SK-N-SH (cell line): ENCODE measurements around the gene PRKN. TPM values are rescaled to one million over a fixed set of nuclear protein-coding genes. Genes with fewer than 3 reads are reported as not detected.
A peak's percentile ranks its signal among the peaks of the same experiment; 100 is the strongest.

Source experiments
- CTCF ChIA-PET: fragments of 300-600, 350-600 bp; formaldehyde crosslinking; extraction: SDS; loops from one replicate; lab custom pipeline; 2021; lab: Yijun Ruan, JAX
- POLR2A ChIA-PET: fragments of 350-600 bp; sonication (Branson Sonifier 250); formaldehyde crosslinking; extraction: SDS; loops from one replicate; lab custom pipeline; 2020; ENCODE audit warnings: antibody characterized with exemption, inconsistent platforms; lab: Yijun Ruan, JAX
- DNase-seq: peaks from one replicate; pipeline ENCODE4 v3.0.0; 2012
- H2AFZ ChIP-seq: fragments of 200-600 bp; sonication (generic); 2 replicates; pipeline ENCODE4 v1.8.1; 2016; ENCODE audit warnings: antibody characterized with exemption, mild to moderate bottlenecking, low read depth
- H3F3A ChIP-seq: fragments of 200-600 bp; sonication (generic); replicated peaks from 2 replicates; pipeline ENCODE3; 2016; ENCODE audit warnings: antibody characterized with exemption, mild to moderate bottlenecking; ENCODE audit not compliant: insufficient read depth
- H3K27ac ChIP-seq, 2 experiments: fragments of 200-500 bp in 1 of 2; fragments of 200-600 bp in 1 of 2; sonication (Bioruptor generic) in 1 of 2; sonication (generic), shearing (Covaris generic) in 1 of 2; 2 replicates each; pipeline versions ENCODE4 v1.5.1 to v1.6.1; 2014 to 2016; ENCODE audit warnings: low read depth in 2 of 2, inconsistent platforms in 1 of 2, low read length in 1 of 2, mild to moderate bottlenecking in 1 of 2, mixed read lengths in 1 of 2
- H3K27me3 ChIP-seq: fragments of 200-600 bp; sonication (generic), shearing (Covaris generic); 2 replicates; pipeline ENCODE4 v1.6.1; 2016; ENCODE audit warnings: mixed run types; ENCODE audit not compliant: insufficient read depth
- H3K36me3 ChIP-seq, 2 experiments: fragments of 200-500 bp in 1 of 2; fragments of 200-600 bp in 1 of 2; sonication (Bioruptor generic) in 1 of 2; sonication (generic) in 1 of 2; replicated peaks in 1 of 2; 2 replicates each; pipeline versions ENCODE3 to v1.5.1; 2014 to 2016; ENCODE audit warnings: low read length in 1 of 2, mild to moderate bottlenecking in 1 of 2; ENCODE audit not compliant: insufficient read depth in 2 of 2, control insufficient read depth in 1 of 2
- H3K4me1 ChIP-seq, 2 experiments: fragments of 200-500 bp in 1 of 2; fragments of 200-600 bp in 1 of 2; sonication (Bioruptor generic) in 1 of 2; sonication (generic), shearing (Covaris generic) in 1 of 2; 2 replicates each; pipeline versions ENCODE4 v1.5.1 to v1.6.1; 2014 to 2016; ENCODE audit warnings: low read depth in 1 of 2, low read length in 1 of 2, mixed run types in 1 of 2; ENCODE audit not compliant: insufficient read depth in 2 of 2, control insufficient read depth in 1 of 2
- H3K4me2 ChIP-seq: fragments of 200-600 bp; sonication (generic), shearing (Covaris generic); 2 replicates; pipeline ENCODE4 v1.6.1; 2017; ENCODE audit warnings: mixed run types
- H3K4me3 ChIP-seq, 2 experiments: fragments of 200-500 bp in 1 of 2; fragments of 200-600 bp in 1 of 2; sonication (Bioruptor generic) in 1 of 2; sonication (generic), shearing (Covaris generic) in 1 of 2; 2 replicates each; pipeline versions ENCODE4 v1.5.1 to v1.8.1; 2014 to 2016; ENCODE audit warnings: low read depth in 2 of 2, inconsistent platforms in 1 of 2, low read length in 1 of 2, mild to moderate bottlenecking in 1 of 2, mixed read lengths in 1 of 2, moderate library complexity in 1 of 2
- H3K79me2 ChIP-seq: fragments of 200-600 bp; sonication (generic); 2 replicates; pipeline ENCODE4 v1.8.1; 2017; ENCODE audit warnings: mild to moderate bottlenecking; ENCODE audit not compliant: insufficient read depth
- H3K9ac ChIP-seq: fragments of 200-600 bp; sonication (generic); 2 replicates; pipeline ENCODE4 v1.6.1; 2017; ENCODE audit warnings: mixed run types
- H3K9me2 ChIP-seq: fragments of 200-600 bp; sonication (generic); 2 replicates; pipeline ENCODE4 v1.6.1; 2017; ENCODE audit warnings: mixed run types
- H3K9me3 ChIP-seq: fragments of 200-600 bp; sonication (generic); 2 replicates; pipeline ENCODE4 v1.6.1; 2017; ENCODE audit warnings: mixed run types, mild to moderate bottlenecking, moderate library complexity
- H4K20me1 ChIP-seq: fragments of 200-600 bp; sonication (generic); 2 replicates; pipeline ENCODE4 v1.6.1; 2017; ENCODE audit warnings: mild to moderate bottlenecking, mixed run types; ENCODE audit not compliant: insufficient read depth
- CTCF ChIP-seq: fragments of 200-600 bp; sonication (generic); IDR thresholded peaks from 2 replicates; pipeline ENCODE4 v1.6.1; 2017; ENCODE audit warnings: antibody characterized with exemption, mild to moderate bottlenecking, moderate library complexity
- FOSL2 ChIP-seq: IDR thresholded peaks from 2 replicates; pipeline ENCODE4 v1.4.0; 2012; ENCODE audit warnings: low read depth, mild to moderate bottlenecking, moderate library complexity, borderline replicate concordance
- IRF3 ChIP-seq: fragments of 150-350 bp; IDR thresholded peaks from 2 replicates; pipeline ENCODE4 v1.6.1; 2016; ENCODE audit warnings: mild to moderate bottlenecking, low read depth, low read length
- MEF2A ChIP-seq: IDR thresholded peaks from 2 replicates; pipeline ENCODE4 v1.4.0; 2012; ENCODE audit warnings: low read depth, borderline replicate concordance
- MXI1 ChIP-seq: IDR thresholded peaks from 2 replicates; pipeline ENCODE4 v1.6.1; 2012; ENCODE audit warnings: mild to moderate bottlenecking, low read depth, low read length, improper control_type of control experiment
- NRF1 ChIP-seq: IDR thresholded peaks from 2 replicates; pipeline ENCODE4 v1.6.1; 2012; ENCODE audit warnings: low read depth, mild to moderate bottlenecking, low read length
- PBX3 ChIP-seq: IDR thresholded peaks from 2 replicates; pipeline ENCODE4; 2012
- RAD21 ChIP-seq: IDR thresholded peaks from 2 replicates; pipeline ENCODE4 v1.6.1; 2012; ENCODE audit warnings: mild to moderate bottlenecking, low read length
- RCOR1 ChIP-seq: fragments of 150-350 bp; IDR thresholded peaks from 2 replicates; pipeline ENCODE4 v1.6.1; 2017; ENCODE audit warnings: antibody characterized with exemption, low read length
- SMC3 ChIP-seq: IDR thresholded peaks from 2 replicates; pipeline ENCODE4 v1.6.1; 2012; ENCODE audit warnings: low read depth, low read length, improper control_type of control experiment
- TCF12 ChIP-seq: IDR thresholded peaks from 2 replicates; pipeline ENCODE4 v1.4.0; 2012
- TEAD4 ChIP-seq: IDR thresholded peaks from 2 replicates; pipeline ENCODE4 v1.4.0; 2012; ENCODE audit warnings: mild to moderate bottlenecking, borderline replicate concordance; ENCODE audit not compliant: insufficient read depth
- USF2 ChIP-seq: fragments of 150-350 bp; IDR thresholded peaks from 2 replicates; pipeline ENCODE4 v1.6.1; 2017; ENCODE audit warnings: antibody characterized with exemption, low read length, low read depth, borderline replicate concordance
- WGBS: methylation state at CpG from one replicate; pipeline ENCODE4 v1.1.6; 2017; ENCODE audit warnings: low lambda C conversion rate; 5-methylcytosine and 5-hydroxymethylcytosine counted together
- polyA plus RNA-seq, 3 experiments: library from polyadenylated mRNA; depleted of rRNA; stranded (reverse); fragments of >200 nt; gene quantifications; 2 replicates each; pipeline ENCODE4 v1.2.3, GENCODE V29; 2012

The PRKN gene
- polyA plus RNA-seq, 1 of the 3 experiments (the other 2 are of a cell fraction): 0.76 TPM

GRCh38 chr6:162123797-162124196, 603.8 kb downstream of the PRKN start:
- ChIA-PET POLR2A (no interaction called here), CTCF (interaction anchor here (1.0 to 1.8 kb wide), 3 partner anchors 8 to 705 kb away, joined by 4 to 5 read pairs (median 4); no protein-coding TSS in a partner anchor)
- peak; percentile 16 for DNase-seq
- H3K9me3 ChIP-seq: peaks cover 4% of the 10 kb centered on the region; the same call in 1 of the 2 replicates
- H3F3A ChIP-seq: no peaks in the 10 kb centered on the region
- H3K4me2 ChIP-seq: no peak overlapping the region
- TF ChIP-seq TCF12 (no peak), RAD21 (peak; percentile 43)
- no peaks in the 10 kb centered on the region for H4K20me1 ChIP-seq
- no peak overlapping the region for H3K27ac ChIP-seq
- 17% methylated on average over 3 of the region's 3 CpGs for WGBS
- H3K36me3 ChIP-seq: no peaks in the 10 kb centered on the region
- no peaks in the 10 kb centered on the region for H3K9me2 ChIP-seq
- H3K4me3 ChIP-seq: no peak overlapping the region
- no peaks in the 10 kb centered on the region for H3K79me2 ChIP-seq
- H3K27me3 ChIP-seq: no peaks in the 10 kb centered on the region
- H2AFZ ChIP-seq: no peak overlapping the region
- no peak overlapping the region for H3K9ac ChIP-seq
- H3K4me1 ChIP-seq: no peaks in the 10 kb centered on the region

DNA sequence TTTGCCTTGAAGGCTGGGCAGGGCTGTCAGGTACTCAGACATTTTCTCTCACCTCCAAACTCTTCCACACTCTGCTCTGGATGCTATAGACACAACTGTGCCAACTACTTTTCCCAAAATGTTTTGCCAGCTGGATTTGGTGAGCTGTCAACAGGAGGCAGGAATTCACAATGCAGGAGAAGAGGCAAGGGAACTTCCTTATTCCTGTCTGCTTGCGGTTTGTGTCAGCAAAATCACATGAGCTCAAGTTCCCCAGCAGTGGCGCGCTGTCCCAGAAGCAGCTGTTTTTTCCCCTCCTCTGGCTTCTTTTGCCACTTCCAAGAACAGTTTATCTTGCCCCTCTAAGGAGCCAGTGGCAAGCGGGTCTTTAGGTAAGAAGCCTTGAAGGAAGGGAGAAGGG, 608.2 kb downstream of the PRKN start:
- no peak for TF ChIP-seq RAD21
- TF ChIP-seq TEAD4: no peak
- no peak for TF ChIP-seq MXI1
- no peak for TF ChIP-seq RCOR1
- TF ChIP-seq PBX3: no peak
- TF ChIP-seq CTCF: no peak
- no peak for TF ChIP-seq SMC3
- no peak for TF ChIP-seq MEF2A
- TF ChIP-seq IRF3: no peak
- TF ChIP-seq NRF1: no peak
- no peak for TF ChIP-seq FOSL2
- TF ChIP-seq USF2: no peak
- H3K79me2 ChIP-seq: no peaks in the 10 kb centered on the region
- WGBS: 73% methylated on average over 4 of the region's 4 CpGs
- H3K9me3 ChIP-seq: no peaks in the 10 kb centered on the region
- POLR2A ChIA-PET: no interaction called here
- H2AFZ ChIP-seq: no peak overlapping the region
- CTCF ChIA-PET: no interaction called here
- no peak overlapping the region for H3K4me3 ChIP-seq
- H3K27me3 ChIP-seq: no peaks in the 10 kb centered on the region
- no peaks in the 10 kb centered on the region for H3K9me2 ChIP-seq
- no peaks in the 10 kb centered on the region for H3K36me3 ChIP-seq
- no peaks in the 10 kb centered on the region for H3F3A ChIP-seq
- no peak overlapping the region for H3K9ac ChIP-seq
- no peaks in the 10 kb centered on the region for H3K4me1 ChIP-seq
- no peak overlapping the region for H3K4me2 ChIP-seq
- DNase-seq: no peak
- H3K27ac ChIP-seq: no peak overlapping the region
- no peaks in the 10 kb centered on the region for H4K20me1 ChIP-seq
